Activated T-helper 1 cell treated with anti-CD3 and anti-CD28 coated beads, Interleukin-12 subunit alpha, Interleukin-12 subunit beta, Interleukin-2, Interleukin-4 antibody, amounts not matched to agents 30 ng/mL and 10 ng/mL and 1 ng/mL, durations not matched to agents 14 hours and 24 hours and 36 hours (primary cell): ENCODE measurements around the gene PRSS22. TPM values are rescaled to one million over a fixed set of nuclear protein-coding genes. Genes with fewer than 3 reads are reported as not detected.
"Not testable (repeated sequence)": the region's sequence is repeated elsewhere in the genome, so short reads cannot be mapped to it uniquely, and the experiment has no call there.

Experiments
- DNase-seq: peaks from one replicate; pipeline ENCODE4 v3.0.0; 2021; ENCODE audit warnings: low spot score
- H3K27ac Mint-ChIP-seq: one replicate; pipeline ENCODE4 v1.8.0; 2021; ENCODE audit warnings: mild to moderate bottlenecking, mixed read lengths
- H3K27me3 Mint-ChIP-seq: one replicate; pipeline ENCODE4 v1.8.0; 2022; ENCODE audit warnings: mild to moderate bottlenecking, moderate library complexity, mixed read lengths; ENCODE audit not compliant: insufficient read depth
- H3K36me3 Mint-ChIP-seq: one replicate; pipeline ENCODE4 v1.8.0; 2021; ENCODE audit warnings: low read depth, mixed read lengths
- H3K4me1 Mint-ChIP-seq: one replicate; pipeline ENCODE4 v1.8.0; 2021; ENCODE audit warnings: low read depth, mixed read lengths
- H3K4me3 Mint-ChIP-seq: one replicate; pipeline ENCODE4 v1.8.0; 2021; ENCODE audit warnings: mild to moderate bottlenecking, moderate library complexity, mixed read lengths
- H3K9me3 Mint-ChIP-seq: one replicate; pipeline ENCODE4 v1.8.0; 2021; ENCODE audit warnings: mixed read lengths
- intact Hi-C: fragments of 100-400 bp; cut with micrococcal nuclease; formaldehyde crosslinking; loops from one replicate; pipeline ENCODE4 v1.15.1; 2024
- total RNA-seq: library from RNA; stranded (reverse); gene quantifications from 2 replicates; pipeline ENCODE4 v1.2.3, GENCODE V29; 2022

PRSS22 gene, protein sequence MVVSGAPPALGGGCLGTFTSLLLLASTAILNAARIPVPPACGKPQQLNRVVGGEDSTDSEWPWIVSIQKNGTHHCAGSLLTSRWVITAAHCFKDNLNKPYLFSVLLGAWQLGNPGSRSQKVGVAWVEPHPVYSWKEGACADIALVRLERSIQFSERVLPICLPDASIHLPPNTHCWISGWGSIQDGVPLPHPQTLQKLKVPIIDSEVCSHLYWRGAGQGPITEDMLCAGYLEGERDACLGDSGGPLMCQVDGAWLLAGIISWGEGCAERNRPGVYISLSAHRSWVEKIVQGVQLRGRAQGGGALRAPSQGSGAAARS
- total RNA-seq, result not detected in 2 replicates

GRCh38 chr16:2857451-2858244 lies at the start of gene PRSS22:
TSS of gene PRSS22 (minus strand) at chr16:2858170. CDS start at chr16:2858104, 66 bp downstream.
- Mint-ChIP-seq H3K36me3 (no peaks in the 10 kb centered on the region), H3K4me3 (peak within 1 kb of the TSS; percentile 73), H3K27me3 (peaks cover 6% of the 10 kb centered on the region), H3K4me1 (no peaks in the 10 kb centered on the region), H3K9me3 (peaks cover 15% of the 10 kb centered on the region), H3K27ac (no peak within 1 kb of the TSS)
- intact Hi-C loops, result no loop called here
- no peak for DNase-seq

DNA sequence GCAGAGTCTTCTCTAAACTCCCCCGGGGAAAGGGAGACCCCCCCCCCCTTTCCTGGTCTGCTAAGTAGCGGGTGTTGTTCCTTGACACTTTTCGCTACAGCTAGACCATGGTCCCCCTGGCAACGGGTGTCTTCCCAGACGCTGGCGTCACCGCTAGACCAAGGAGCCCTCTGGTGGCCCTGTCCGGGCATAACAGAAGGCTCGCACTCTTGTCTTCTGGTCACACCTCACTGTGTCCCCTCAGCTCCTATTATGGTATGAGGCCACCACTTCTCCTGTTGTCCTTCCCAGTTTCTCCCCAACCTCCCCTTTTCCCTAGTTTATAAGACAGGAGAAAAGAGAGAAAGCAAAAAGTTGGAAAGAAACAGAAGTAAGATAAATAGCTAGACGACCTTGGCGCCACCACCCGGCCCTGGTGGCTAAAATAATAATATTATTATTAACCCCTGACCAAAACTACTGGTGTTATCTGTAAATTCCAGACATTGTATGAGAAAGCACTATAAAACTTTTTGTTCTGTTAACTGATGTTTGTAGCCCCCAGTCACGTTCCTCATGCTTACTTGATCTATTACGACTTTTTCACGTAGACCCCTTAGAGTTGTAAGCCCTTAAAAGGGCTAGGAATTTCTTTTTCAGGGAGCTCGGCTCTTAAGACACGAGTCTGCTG lies 49.2 kb upstream of the PRSS22 start:
- H3K4me3 Mint-ChIP-seq, H3K9me3 Mint-ChIP-seq, H3K27me3 Mint-ChIP-seq, H3K36me3 Mint-ChIP-seq, H3K27ac Mint-ChIP-seq: not testable (repeated sequence)
- H3K4me1 Mint-ChIP-seq, result peaks cover 23% of the 10 kb centered on the region
- DNase-seq, result peak; percentile 49
- intact Hi-C loops, result loop anchor here (10.0 kb wide), 2 partner anchors 198 to 392 kb away; partner anchors contain the start of gene ATP6V0C

DNA sequence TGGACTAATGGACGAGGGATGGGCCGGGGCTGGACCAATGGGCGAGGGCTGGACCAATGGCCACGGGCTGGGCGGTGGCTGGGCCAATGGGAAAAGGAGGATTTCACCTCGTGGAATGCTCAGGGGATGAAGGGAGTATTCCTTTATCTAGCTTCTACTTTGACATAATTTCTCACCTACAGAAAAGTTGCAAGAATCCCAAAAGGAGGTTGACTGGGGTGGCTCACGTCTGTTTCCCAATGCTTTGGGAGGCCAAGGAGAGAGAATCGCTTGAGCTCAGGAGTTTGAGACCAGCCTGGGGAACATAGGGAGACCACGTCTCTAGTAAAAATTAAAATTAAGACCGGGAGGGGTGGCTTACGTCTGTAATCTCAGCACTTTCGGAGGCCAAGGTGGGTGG lies 48.0 kb upstream of the PRSS22 start:
- Mint-ChIP-seq H3K4me1 (peaks cover 17% of the 10 kb centered on the region), H3K4me3 (peak overlapping the region; percentile 91), H3K27ac (peak overlapping the region; percentile 3), H3K27me3 (peaks cover 4% of the 10 kb centered on the region), H3K9me3 (no peaks in the 10 kb centered on the region), H3K36me3 (no peaks in the 10 kb centered on the region)
- intact Hi-C loops, result loop anchor here (1.0 to 10.0 kb wide), 9 partner anchors 21 to 391 kb away; partner anchors contain the start of genes ATP6V0C, ELOB, FLYWCH2 and HCFC1R1
- DNase-seq, result no peak

- H3K27ac Mint-ChIP-seq, result peak overlapping the region; percentile 44
- peak overlapping the region; percentile 91 for H3K4me3 Mint-ChIP-seq
- H3K36me3 Mint-ChIP-seq, result no peaks in the 10 kb centered on the region
- DNase-seq, result peak; percentile 95
- intact Hi-C loops, result loop anchor here (1.0 to 10.0 kb wide), 9 partner anchors 22 to 391 kb away; partner anchors contain the start of genes ATP6V0C, ELOB, FLYWCH2 and HCFC1R1
- peaks cover 17% of the 10 kb centered on the region for H3K4me1 Mint-ChIP-seq
- H3K9me3 Mint-ChIP-seq, result no peaks in the 10 kb centered on the region
- H3K27me3 Mint-ChIP-seq, result peaks cover 2% of the 10 kb centered on the region
Measured at GRCh38 chr16:2905241-2905987, 47.4 kb upstream of the PRSS22 start.

DNA sequence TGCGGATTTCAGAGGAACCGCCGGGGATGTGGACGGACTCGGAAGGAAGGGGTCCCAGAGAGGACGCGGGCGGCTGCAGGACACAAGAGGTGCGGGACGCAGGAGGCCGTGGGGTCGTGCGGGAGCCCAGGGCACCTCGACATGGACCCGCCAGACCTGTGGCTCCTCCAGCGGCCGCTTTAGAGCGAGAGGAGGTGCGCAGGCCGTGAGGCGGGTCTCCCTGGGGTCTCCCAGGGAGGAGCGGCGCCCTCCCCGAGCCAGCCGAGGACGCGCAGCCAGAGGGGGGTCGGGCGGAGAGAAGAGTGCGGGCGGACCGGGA lies 46.9 kb upstream of the PRSS22 start:
- Mint-ChIP-seq H3K36me3 (no peaks in the 10 kb centered on the region), H3K27ac (peak overlapping the region; percentile 83), H3K4me1 (peaks cover 17% of the 10 kb centered on the region), H3K9me3 (no peaks in the 10 kb centered on the region), H3K27me3 (no peaks in the 10 kb centered on the region), H3K4me3 (peak overlapping the region; percentile 91)
- intact Hi-C loops, result loop anchor here (1.0 to 10.0 kb wide), 11 partner anchors 7 to 390 kb away; partner anchors contain the start of genes ATP6V0C, ELOB, FLYWCH2 and HCFC1R1
- DNase-seq, result no peak

GRCh38 chr16:2904100-2904921 lies 46.3 kb upstream of the PRSS22 start:
- H3K9me3 Mint-ChIP-seq, result no peaks in the 10 kb centered on the region
- H3K4me1 Mint-ChIP-seq, result peaks cover 17% of the 10 kb centered on the region
- intact Hi-C loops, result loop anchor here (1.0 to 10.0 kb wide), 8 partner anchors 8 to 390 kb away; partner anchors contain the start of genes ATP6V0C, ELOB, HCFC1R1 and KREMEN2
- peak; percentile 76 for DNase-seq
- H3K27ac Mint-ChIP-seq, result peak overlapping the region; percentile 83
- peak overlapping the region; percentile 91 for H3K4me3 Mint-ChIP-seq
- no peaks in the 10 kb centered on the region for H3K27me3 Mint-ChIP-seq
- no peaks in the 10 kb centered on the region for H3K36me3 Mint-ChIP-seq

DNA sequence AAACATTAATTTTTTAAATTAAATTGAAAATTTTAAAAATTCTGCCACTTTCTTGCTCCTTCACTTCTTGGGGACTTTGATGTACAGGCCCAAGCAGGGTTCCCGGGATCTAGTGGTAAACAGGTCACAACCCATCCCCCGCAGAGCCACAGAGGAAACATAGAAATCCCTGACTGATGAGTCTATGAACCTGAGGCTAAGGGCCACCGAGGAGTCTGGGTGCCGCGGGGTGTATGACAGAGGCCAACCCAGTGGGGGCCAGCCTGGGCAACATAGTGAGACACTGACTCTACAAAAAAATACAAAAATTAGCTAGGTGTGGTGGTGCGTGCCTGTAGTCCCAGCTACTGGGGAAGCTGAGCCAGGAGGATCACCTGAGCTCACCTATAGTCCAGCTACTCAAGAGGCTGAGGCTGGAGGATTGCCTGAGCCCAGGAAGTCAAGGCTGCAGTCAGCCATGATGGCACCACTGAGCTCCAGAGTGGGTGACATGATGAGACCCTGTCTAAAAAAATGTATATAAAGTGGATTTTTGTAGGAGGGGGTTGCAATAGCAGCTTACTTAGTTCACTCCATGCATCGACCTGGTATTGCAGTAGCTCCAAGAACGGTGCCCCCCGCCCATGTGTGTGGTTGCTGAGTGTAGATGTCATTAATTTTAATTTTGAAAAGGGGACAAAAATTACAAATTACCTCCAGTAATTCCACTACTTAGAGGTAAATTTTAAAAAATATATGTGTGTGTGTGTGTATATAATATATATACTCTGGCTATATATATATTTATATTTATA lies 44.6 kb upstream of the PRSS22 start:
- no peaks in the 10 kb centered on the region for H3K9me3 Mint-ChIP-seq
- no peak for DNase-seq
- no peak overlapping the region for H3K27ac Mint-ChIP-seq
- no peaks in the 10 kb centered on the region for H3K36me3 Mint-ChIP-seq
- peaks cover 17% of the 10 kb centered on the region for H3K4me1 Mint-ChIP-seq
- H3K4me3 Mint-ChIP-seq, result no peak overlapping the region
- H3K27me3 Mint-ChIP-seq, result no peaks in the 10 kb centered on the region
- intact Hi-C loops, result loop anchor here (10.0 kb wide), 2 partner anchors 202 to 388 kb away; partner anchors contain the start of gene ATP6V0C

GRCh38 chr16:2900526-2901075 lies 42.6 kb upstream of the PRSS22 start:
- Mint-ChIP-seq H3K36me3 (no peaks in the 10 kb centered on the region), H3K27me3 (no peaks in the 10 kb centered on the region), H3K27ac (no peak overlapping the region), H3K4me1 (peaks cover 6% of the 10 kb centered on the region), H3K4me3 (no peak overlapping the region), H3K9me3 (no peaks in the 10 kb centered on the region)
- DNase-seq, result no peak
- intact Hi-C loops, result loop anchor here (10.0 kb wide), 2 partner anchors 204 to 386 kb away; partner anchors contain the start of gene ATP6V0C

DNA sequence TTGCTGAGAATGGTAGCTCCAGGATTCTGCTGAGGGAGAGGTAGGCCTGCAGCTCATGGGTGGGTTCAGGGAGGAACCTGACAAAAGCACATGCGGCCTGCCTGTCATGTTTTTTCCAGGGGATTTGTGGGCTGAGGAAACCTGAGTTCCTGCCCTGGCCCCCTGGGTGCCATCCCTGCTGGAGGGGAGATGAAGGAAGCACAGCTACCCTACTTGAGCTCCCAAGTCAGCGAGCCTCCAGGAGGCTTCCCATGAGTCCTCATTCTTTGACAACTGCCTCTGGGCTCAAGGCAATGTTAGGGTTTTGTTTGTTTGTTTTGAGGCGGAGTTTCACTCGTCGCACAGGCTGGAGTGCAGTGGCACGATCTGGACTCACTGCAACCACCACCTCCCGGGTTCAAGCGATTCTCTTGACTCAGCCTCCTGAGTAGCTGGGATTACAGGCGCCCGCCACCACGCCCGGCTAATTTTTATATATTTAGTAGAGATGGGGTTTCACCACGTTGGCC lies 41.6 kb upstream of the PRSS22 start:
- intact Hi-C loops, result loop anchor here (10.0 kb wide), 2 partner anchors 205 to 385 kb away; partner anchors contain the start of gene ATP6V0C
- Mint-ChIP-seq H3K27me3 (no peaks in the 10 kb centered on the region), H3K36me3 (no peaks in the 10 kb centered on the region), H3K9me3 (no peaks in the 10 kb centered on the region), H3K27ac (no peak overlapping the region), H3K4me3 (no peak overlapping the region), H3K4me1 (peaks cover 5% of the 10 kb centered on the region)
- no peak for DNase-seq

DNA sequence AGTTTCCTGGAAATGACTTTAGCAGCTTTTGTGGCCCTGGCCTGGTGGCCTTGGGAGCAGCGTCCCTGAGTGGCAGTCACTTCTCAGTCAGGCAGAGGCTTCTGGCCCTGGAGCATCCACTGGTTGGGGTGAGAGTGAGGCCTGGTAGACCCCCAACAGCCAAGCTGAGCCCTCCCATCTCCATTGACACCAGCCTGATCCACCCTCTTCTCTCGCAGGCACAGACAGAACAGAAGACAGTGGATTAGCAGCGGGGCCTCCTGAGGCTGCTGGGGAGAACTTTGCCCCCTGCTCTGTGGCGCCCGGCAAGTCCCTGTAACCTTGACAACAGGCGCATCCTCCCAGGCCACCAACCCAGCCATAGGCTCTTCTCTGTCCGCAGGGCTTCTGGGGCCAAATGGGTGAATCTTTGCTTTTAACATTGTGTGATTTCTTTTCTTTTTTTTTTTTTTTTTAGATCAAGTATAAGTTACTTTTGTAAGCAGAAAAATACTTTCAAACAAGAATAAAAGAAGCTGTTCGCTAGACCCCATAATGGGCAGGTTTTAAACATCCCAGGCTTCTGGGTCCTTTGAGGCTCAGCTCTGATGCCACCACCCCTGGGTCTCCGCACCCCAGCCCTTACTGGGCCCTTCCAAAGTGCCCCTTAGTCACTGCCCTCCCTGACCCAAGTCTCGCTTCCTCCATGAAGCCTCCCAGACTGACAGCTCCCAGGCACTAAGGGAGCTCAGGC lies 41.0 kb upstream of the PRSS22 start:
- intact Hi-C loops, result no loop called here
- H3K4me1 Mint-ChIP-seq, result peaks cover 4% of the 10 kb centered on the region
- H3K36me3 Mint-ChIP-seq, result no peaks in the 10 kb centered on the region
- H3K27ac Mint-ChIP-seq, result no peak overlapping the region
- H3K9me3 Mint-ChIP-seq, result no peaks in the 10 kb centered on the region
- no peaks in the 10 kb centered on the region for H3K27me3 Mint-ChIP-seq
- no peak for DNase-seq
- H3K4me3 Mint-ChIP-seq, result no peak overlapping the region
